Measurements from ENCODE around the gene ZCCHC7. TPM values are rescaled to one million over a fixed set of nuclear protein-coding genes. Genes with fewer than 3 reads are reported as not detected.

The ZCCHC7 gene
- total RNA-seq, 1 experiment from 2014 or later = 31.2 TPM

- RAD21 ChIA-PET (ENCODE audit: low non-redundant PET in 1 of 2, low total read pairs in 2 of 2, uncharacterized antibody in 2 of 2, unreplicated experiment in 2 of 2) = no interaction called here
- CTCF ChIA-PET = no interaction called here
- no peak overlapping the region for H3K4me2 ChIP-seq (ENCODE audit: low read length)
- 0 out of 2 replicates have a peak, but pooled peaks cover 6% of the 10 kb centered on the region for H4K20me1 ChIP-seq (ENCODE audit: insufficient read depth)
- H2AFZ ChIP-seq (ENCODE audit: low read depth, low read length, poor library complexity, severe bottlenecking) = no peak overlapping the region
- H3K9me2 ChIP-seq (ENCODE audit: insufficient read depth) = no peaks in the 10 kb centered on the region
- no peak overlapping the region for H3K4me3 ChIP-seq (replicated peaks in 1 of 2; ENCODE audit: low read depth in 1 of 2, low read length in 2 of 2)
- no peak overlapping the region for H3K9ac ChIP-seq (ENCODE audit: low read length)
- H3K4me1 ChIP-seq (ENCODE audit: control insufficient read depth in 1 of 2, insufficient read depth in 2 of 2, low read length in 2 of 2) = no peaks in the 10 kb centered on the region
- peaks cover 91% of the 10 kb centered on the region for H3K79me2 ChIP-seq (ENCODE audit: insufficient read depth, low read length)
- no peaks in the 10 kb centered on the region for H3K27me3 ChIP-seq (ENCODE audit: insufficient read depth, low read length)
- H3K9me3 ChIP-seq (ENCODE audit: control insufficient read depth in 1 of 2, insufficient read depth in 1 of 2, low read depth in 1 of 2, low read length in 2 of 2) = no peaks in the 10 kb centered on the region
- no peak overlapping the region for H3K27ac ChIP-seq (ENCODE audit: low read depth, low read length)
- DNase-seq (ENCODE audit: low read depth, low spot score) = no peak
- TF ChIP-seq REST (IDR thresholded peaks at IDR 0.05; ENCODE audit: low read depth) (no peak), JUND (IDR thresholded peaks at IDR 0.05) (no peak), EGR1 (IDR thresholded peaks at IDR 0.05; ENCODE audit: low read depth) (no peak), RAD21 (IDR thresholded peaks at IDR 0.05; ENCODE audit: low read depth) (no peak), CBX3 (IDR thresholded peaks at IDR 0.05; ENCODE audit: low read depth) (no peak), CEBPB (IDR thresholded peaks at IDR 0.05; ENCODE audit: low read depth) (no peak), MAX (IDR thresholded peaks at IDR 0.05) (no peak), POLR2A (IDR thresholded peaks at IDR 0.05; ENCODE audit: borderline replicate concordance, extremely low read depth, insufficient read depth, insufficient read length) (no peak)
- TF ChIP-seq, protein P1, sequence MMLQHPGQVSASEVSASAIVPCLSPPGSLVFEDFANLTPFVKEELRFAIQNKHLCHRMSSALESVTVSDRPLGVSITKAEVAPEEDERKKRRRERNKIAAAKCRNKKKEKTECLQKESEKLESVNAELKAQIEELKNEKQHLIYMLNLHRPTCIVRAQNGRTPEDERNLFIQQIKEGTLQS (IDR thresholded peaks at IDR 0.05) = no peak
- intact Hi-C loops (cut with micrococcal nuclease) = no loop called here
- BruUV-seq (replicated peaks) = no TSS peak
- peaks cover 12 to 18% of the 10 kb centered on the region in 2 experiments; a peak in 3 of 4 replicates for H3K36me3 ChIP-seq (ENCODE audit: control insufficient read depth in 1 of 2, insufficient read depth in 2 of 2, low read length in 2 of 2)
- POLR2A ChIA-PET = no interaction called here
- ATAC-seq = no peak
Measured at GRCh38 chr9:37128051-37128450, 7.7 kb downstream of the ZCCHC7 start.

Measured in HCT116 (cell line).